Uterus (tissue), 2 donors: ENCODE results near the gene NAV2.

ENCODE experiments used
- CTCF ChIP-seq, 4 experiments: fragments of 200-600 bp in 2 of 4; fragments of 450-650 bp in 2 of 4; sonication (generic) in 2 of 4; IDR thresholded peaks; one replicate each; pipeline ENCODE4 v1.5.1; 2016 to 2019; ENCODE audit warnings: antibody characterized with exemption in 4 of 4, mild to moderate bottlenecking in 2 of 4, moderate library complexity in 1 of 4
- POLR2A ChIP-seq, 2 donors: fragments of 450-650 bp; IDR thresholded peaks; one replicate each; pipeline ENCODE4 v1.6.1; 2016; ENCODE audit warnings: antibody characterized with exemption in 2 of 2, mild to moderate bottlenecking in 1 of 2, moderate library complexity in 1 of 2

- TF ChIP-seq POLR2A (IDR thresholded peaks at IDR 0.05) (no peak), CTCF (IDR thresholded peaks at IDR 0.05) (no peak)
Measured at GRCh38 chr11:20113149-20113438, 400.5 kb downstream of the NAV2 start.
